Stimulated activated CD4-positive, alpha-beta T cell treated with anti-CD3 and anti-CD28 coated beads, Interleukin-1b, Interleukin-23, amount 100 ng/mL, for 1 hour (primary cell): ENCODE results near the gene CCDC192.

Source experiments
- DNase-seq, 2 donors: peaks; one replicate each; pipeline ENCODE4 v3.0.0-alpha.2; 2020; ENCODE audit warnings: low read depth in 2 of 2

The CCDC192 gene

DNA sequence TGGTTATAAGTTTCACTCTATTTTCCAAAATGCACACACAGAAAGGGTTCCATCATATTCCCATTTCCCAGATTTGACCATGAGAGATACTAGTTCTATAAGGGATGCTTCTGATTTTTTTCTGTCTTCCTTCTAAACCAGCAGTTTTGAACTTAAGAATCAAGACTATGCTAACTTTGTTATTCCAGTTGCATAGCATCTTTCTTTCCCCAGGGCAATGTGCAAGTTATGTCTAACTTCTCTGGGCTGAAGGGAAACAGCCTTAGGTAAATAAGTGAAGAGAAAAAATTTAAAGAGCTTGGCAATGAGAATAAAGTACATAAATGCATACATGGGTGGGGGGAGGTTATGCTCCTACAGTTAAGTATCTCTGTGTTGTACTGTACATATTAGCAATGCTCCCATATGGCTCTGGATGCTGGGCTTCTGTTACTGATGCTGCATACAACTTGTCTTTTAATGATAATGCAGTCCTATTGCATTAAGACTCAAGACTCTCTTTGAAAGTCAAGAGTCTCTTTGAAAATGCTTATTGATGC lies 254.6 kb downstream of the CCDC192 start:
- no peak for DNase-seq

DNA sequence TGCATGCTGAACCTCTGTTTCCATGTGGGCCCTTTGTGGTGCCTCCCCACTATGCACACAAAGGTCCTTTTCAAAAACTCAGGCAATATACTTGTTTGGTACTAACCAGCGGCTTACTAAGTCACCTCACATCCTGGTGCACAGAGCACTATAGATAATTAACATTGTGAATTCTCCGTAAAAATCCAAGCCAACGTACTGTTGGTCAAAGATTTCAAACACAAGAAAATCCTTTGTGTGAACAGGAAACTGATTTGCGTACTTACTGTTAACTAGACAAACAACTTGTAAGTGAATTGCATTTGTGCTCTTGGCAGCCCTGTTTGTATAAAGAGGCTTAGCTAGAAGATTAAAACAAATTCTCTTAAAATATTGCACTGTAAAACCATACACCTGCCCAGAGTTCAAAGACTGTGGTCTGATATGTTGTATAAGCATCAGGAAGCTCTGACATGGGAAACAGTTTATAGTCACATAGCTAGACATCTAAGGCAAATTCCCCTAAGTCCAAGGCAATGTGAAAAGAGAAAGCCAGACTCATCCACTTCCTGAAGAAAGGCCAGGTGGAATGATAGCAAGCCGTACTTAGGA lies 255.3 kb downstream of the CCDC192 start:
- no peak for DNase-seq

DNA sequence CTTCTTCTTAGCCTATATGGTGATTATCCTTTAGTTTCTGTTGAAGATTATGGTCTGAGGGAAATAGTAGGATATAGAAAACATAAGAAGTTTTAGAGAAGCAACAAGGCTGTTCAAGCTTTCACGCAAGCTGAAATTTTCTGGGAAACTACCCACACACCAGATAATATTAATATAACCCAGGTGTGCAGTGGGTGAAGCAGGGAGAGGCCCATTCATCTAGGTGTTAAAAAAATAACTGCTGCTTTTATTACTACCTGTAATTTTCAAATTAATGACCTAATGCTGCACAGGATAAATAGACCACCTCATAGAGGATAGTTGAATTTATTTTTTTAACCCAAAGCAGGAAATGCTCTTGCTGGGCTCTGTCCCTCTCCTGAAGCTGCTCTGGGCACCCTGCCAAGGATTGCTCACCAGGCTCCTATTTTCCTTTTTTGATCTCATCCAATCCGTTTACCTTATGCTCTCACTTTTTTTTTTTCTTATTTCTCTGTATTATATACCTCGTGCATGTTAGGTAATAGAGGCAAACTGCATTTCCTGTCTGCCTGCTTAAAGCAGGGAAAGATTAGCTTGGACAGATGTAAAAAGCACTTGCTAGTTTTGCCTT lies 256.1 kb downstream of the CCDC192 start:
- no peak for DNase-seq

DNA sequence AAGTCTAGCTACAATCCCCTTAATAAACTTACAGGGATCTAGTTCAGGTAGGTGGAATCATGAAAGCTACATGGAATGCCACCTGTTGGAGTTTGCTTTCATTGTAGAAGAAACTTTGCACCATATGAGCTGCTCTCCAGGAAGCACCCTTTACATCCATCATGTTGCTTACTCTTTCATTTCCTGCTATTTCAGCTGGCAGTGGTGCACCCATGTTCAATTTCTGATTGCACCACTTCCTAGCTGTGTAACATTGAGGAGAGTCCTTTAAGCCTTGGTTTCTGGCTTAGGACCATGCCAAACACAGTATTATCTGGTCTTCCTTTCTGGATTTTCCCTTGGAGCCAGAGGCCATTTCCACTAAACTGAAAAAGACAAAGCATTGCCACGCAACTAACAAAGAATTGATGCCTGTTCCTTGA lies 257.1 kb downstream of the CCDC192 start:
- DNase-seq, result no peak

DNA sequence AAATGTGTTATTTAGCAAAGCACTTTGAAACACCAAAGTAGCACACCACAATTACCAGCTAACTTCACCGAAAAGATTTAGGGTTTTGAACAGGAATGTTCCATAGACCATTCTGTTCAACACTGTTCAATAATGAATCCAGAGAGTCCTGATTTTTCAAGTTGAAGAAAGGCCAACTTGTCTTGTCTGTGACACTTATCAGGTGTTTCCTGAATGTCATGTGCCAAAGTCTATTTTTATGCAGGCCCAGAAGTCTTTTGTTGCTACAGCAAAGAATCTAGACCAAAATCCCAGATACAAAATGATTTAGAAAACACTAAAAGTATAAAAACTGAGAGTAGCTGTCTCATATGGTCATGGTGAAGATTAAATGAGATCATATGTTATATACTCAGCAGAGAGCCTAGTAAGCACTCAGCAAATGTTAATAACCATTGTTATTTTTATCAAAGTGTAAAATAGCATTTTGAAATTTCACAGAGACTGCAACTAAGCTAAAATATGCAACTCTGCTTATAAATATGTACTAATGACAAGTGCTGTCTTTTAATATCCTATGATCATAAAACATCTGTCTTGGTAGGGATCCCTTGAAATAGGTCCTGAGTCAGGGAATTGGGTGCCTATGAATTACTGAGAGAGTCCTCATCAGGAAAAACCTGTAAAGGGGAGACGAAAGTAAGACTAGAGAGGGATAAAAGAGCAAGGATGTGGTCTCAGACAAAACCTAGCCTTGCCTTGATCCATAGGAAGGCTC lies 258.0 kb downstream of the CCDC192 start:
- no peak for DNase-seq

DNA sequence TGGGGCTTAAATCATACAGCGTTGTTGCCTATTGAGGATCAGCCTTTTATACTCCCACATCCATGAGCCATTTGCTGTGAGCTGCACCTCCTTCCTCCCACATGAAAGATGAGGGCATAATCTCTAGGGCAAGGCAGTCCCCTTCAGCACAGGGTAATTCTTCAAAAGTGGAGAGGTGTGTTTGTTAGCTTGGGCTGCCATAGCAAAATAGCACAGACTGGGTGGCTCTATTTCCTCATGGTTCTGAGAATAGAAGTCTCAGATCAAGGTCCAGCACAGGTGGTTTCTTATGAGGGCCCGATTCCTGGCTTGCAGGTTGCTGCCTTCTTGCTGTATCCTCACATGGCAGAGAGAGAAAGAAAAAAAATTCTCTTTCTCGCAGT lies 258.6 kb downstream of the CCDC192 start:
- no peak for DNase-seq

DNA sequence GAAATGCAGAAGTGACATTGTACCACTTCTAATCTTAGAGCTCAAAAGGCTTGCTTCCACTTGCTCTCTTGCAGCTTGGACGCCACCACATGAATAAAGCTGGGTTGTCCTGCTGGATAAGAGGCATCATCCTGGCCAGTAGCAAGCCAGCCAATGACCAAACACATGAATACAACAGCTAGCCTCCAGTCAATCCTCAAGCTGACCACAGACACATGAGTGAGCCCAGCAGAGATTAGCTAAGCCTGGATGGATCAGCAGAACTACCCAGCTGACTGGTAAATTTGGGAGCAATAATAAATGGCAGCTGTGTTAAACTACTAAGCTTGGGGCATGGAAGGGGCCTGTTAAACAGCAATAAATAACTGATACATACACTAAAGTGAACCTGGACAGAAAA lies 259.3 kb downstream of the CCDC192 start:
- no peak for DNase-seq

DNA sequence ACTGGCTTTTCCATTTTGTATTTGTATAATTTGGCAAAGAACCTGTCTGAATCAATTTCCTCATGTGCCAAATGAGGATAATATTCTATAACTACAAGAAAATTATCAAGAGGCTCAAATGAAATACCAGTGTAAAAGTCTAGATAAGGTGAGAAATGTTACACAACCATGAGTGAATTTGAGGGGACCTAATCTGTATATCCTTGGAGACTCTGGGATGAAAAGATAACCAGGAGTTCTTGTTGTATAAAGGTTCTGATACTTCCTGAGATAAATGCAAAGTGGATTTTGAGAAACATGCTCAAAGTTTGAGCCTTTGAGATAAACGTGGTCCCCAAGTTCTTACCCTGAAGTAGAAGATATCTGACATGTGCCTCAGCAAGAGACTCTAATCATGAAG lies 260.0 kb downstream of the CCDC192 start:
- DNase-seq, result no peak

DNA sequence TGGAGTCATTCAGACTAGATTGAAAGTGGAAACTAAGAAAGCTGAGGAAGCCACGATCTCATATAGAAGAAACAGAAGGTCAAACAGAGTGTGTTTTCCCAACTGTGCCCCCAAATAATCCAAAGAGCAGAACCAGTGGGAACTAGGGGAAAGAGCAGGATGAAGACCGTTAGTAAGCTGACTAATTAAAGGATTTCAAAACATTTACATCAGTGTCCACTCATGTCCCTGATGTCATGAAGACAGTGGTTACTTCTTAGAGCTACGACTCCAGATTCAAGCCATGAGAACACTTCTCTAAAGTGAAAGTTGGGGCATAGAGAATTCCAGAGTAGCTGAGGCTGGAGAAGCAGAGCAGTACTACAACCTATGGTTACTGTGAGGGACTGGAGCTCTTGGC lies 260.7 kb downstream of the CCDC192 start:
- DNase-seq, result no peak

DNA sequence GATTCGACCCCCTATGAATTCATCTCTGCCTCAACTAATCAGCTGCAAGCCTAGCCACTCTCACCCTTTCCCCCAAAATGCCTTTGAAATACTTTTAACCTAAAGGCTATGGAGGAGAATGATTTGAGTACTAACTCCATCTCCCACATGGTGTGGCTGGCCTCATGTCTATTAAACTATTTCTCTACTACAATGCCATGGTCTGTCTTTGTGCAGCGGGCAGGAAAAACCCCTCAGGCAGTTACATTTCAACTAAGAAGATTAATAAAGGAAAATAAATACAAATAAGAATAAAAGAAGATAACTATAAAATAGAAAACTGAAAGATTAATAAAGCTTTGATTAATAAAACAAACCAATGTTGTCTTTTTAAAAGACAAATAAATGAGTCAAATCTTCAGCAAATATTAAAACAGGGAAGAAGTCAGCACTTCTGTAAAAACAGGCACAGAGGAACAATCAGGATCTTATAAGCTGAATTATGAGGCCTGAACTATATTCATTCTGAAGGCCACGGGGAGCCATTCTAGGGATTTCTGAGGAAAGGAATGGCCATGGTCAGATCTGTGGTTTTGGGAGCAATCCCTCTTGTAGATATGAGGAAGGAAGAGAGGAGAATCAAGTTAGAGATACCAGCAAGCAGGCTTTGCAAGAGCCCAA lies 264.3 kb downstream of the CCDC192 start:
- DNase-seq, result no peak

DNA sequence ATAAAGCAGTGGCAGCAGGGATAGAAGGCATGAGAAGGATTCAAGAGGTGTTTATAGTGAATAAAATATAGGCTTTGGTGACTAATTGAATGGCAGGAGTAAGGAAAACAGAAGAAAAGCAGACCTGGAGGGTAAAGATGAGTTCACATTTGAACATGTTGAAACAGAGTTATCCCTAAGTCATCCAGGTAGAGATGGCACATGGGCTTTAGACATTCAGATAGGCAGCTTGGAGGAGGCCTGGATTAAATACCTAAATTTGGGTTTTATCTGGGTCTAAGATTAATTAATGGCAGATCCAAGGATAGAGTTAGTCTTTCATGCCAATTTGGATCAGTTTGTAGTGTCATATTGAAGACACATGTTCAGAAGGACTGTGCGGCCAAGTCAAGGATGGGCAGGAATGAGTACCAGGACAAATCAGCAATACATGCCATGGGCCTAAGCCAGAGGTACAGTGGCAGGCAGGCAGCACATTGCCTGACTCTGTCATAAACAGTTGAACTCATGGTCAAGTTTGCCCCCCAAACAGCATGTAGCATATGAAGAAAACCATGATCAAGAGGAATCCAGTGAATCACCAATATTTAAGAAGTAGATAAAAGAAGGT lies 264.9 kb downstream of the CCDC192 start:
- no peak for DNase-seq

DNA sequence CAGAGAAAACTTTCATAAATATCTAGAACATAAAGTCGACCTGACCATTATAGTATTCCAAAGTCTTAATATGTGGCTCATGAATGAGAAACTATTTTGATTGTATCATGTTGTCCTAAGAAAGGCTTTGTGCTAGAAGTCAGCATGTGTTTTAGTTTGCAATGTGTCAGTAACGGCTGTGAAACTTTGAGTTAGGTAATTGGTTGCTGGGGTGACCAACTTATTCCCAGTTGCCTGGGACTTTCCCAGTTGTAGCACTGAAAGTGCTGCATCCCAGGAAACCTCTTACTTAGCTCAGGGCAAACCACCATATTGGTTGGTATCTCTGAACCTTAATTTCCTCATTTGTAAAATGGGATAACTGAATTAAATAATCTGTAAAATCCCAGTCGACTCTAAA lies 265.8 kb downstream of the CCDC192 start:
- DNase-seq, result no peak

DNA sequence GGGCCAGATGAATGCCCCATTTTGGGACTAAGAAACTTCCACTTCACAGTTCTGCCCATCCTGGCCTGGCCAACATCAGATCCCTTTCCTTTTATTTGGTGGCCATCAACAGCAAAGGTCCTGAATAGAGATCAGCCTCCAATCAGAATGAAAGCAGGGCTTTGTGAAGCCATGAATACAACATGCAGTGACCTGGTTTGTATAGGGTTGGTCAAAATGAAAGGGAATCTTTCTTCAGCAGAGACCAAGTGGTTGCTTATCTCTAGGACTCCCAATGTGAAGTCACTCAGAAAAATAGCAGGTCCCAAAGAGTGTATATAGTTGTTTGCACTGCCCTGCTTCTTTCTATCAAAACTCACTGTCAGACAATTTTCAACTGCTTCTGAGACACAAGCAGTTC lies 266.5 kb downstream of the CCDC192 start:
- DNase-seq, result no peak

DNA sequence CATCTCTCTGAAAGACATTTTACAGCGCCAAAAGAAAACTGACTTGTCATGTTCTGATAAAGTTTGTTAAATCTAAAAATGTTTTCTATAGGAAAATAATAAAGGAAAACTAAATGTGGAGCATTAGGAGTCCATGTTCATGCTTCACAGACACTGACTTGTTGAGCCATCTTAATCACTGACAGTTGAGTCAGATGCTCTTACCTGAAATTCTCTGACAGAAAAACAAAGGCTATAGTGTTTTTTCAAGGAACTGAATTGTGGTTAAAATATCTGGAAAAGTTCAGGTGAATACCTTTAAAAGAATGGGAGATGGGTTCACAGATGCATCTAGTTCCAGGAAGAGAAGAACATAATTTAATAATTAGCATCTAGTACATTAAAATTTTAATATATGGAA lies 266.9 kb downstream of the CCDC192 start:
- DNase-seq, result no peak

DNA sequence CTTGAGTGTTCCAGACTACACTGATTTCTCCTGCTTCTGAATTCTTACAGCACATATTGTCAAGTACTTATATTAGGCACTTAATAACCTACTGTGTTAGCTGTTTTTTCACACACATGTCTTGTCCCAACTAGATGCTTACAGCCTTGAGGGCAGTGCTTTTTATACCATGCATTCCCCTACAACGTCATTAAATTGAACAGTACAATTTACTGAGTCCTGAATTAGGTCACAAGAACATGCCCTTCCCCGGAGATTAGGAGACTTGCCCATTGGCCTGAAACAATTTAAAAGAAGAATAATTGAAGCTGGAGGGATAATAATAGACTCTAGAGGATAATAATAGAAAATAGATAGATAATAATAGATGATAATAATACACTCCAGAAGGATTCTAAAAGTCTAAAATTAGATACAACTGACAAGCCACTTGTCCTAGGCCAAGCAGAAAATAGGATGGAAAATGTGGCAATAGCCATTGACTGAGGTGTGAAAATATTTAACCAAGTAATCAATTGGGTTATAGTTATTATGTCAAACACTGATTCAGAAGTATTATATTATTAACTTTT lies 267.7 kb downstream of the CCDC192 start:
- DNase-seq, result no peak

DNA sequence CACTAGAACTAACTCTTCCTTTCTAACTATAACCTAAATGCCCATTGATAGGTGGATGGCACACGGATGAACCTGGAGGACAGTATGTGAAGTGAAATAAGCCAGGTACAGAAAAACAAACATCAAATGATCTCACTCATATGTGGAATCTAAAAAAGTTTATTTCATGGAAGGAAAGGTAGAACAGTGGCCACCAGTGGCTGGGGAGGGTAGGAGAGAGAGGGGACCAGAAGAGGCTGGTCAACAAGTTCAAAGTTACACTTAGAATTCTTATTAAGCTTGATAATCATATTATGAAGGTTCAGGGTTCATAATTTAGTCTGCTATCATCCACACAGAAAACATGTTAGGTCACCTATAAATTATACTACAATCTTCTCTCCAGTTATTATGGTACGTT lies 272.8 kb downstream of the CCDC192 start:
- DNase-seq, result no peak

DNA sequence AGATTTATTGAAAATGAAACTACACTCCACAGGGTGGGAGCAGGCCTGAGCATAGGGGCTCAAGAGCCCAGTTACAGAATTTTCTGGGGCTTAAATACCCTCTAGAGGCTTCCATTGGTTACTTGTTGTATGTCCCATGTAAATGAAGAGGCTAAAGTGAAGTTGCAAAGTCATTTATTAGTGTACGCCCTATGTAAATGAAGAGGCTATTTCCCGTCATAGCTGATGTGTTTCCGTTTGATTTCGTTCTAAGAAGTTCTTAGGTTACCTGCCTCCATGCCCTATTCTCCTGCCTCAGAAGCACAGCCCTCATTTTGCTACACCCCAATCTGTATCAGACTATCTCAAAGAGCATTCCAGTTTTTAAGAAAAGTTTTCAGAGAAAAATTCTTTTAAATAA lies 273.3 kb downstream of the CCDC192 start:
- no peak for DNase-seq

DNA sequence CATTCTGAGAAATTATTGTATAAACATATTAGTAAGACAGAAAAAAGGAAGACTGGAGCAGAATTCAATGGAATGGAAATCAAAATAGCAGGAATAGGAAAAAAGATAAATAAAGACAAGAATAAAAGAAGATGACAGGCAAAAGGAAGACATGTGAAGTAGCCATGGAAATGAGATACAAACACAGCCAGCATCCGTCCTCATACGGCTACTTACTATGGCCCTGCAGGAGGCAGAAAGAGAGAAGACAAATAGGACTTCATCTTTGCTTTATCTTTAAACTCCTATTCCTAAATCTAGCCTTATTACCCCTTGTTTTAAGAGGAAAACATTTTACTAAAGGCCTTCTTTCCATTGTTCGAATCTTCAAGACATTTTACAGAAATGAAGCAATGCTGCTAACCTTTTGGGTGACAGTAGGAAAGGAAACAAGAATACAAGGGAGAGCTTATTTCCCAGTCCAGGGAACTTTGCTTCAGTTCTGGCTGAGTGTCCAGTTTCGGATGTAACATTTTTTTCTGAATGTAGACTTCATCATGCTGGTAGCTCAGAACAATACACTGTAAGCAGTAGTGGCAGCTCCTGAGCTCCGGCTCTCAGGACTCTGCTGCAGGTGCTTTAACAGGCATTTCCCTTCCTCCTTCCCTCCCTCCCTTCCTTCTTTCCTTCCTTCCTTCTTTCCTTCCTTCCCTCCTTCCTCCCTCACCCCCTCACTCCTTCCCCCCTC lies 274.0 kb downstream of the CCDC192 start:
- no peak for DNase-seq

DNA sequence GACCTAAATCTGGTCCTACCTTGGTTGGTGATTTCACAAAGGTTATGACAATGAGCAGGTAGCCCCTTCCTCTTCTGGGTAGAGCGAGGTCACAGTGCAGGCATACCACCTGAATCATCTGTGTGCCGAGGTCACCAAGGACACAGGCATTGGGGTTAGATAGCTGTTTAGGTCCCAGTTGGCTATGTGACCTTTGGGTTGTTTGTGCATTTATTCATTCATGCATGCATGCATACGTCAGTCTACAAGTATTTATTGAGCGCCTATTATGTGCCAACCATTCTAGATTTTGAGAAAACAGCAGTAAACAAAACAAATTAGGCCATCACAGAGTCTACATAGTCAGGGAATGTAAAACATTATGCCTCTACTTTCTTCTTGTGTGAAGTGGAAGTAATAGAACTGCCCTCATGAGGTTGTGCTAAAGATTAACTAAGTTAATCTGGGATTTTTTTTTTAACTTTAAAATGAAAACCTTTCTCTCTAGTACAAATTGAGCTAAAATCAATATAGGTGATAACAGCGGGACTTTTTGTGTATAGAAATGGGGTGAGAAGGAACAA lies 275.6 kb downstream of the CCDC192 start:
- no peak for DNase-seq

DNA sequence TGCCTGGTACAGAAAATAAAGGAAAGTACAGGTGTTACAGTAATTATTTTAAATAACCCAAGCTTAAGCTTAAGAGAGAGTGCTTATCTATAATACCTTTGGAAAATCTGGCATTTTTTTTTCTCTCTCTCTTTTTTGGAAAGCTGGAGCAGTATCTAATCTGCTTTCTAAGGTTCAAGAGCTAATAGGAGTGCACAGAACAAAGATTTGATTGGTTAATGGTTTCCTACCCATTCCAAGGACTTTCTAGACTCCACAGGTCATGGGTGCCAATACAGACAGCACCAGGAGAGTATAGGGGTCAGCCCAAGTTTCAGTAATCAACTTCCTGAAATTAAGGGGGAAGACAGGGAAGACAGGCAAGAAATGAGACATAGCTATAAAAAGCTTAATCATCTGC lies 276.3 kb downstream of the CCDC192 start:
- no peak for DNase-seq

DNA sequence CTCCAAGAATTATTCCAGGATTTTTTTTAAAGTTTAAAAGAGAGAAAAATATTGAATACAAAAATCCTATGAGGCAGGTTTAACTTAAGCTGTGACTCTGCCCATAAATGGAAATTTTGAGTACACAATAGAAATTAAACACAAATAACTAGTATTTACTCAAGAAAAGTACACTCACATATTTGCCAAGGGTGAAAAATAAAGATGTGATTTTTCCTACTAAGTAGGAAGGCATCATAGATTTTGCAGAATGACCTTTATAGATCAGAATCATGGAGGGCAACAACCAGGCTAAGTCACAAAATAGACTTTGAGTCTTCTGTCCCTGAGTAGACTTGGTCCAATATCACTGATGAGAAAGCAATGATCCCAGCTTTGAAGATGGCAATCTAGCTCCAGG lies 277.7 kb downstream of the CCDC192 start:
- DNase-seq, result no peak
